ENCODE results near the gene HOGA1.
"Not testable (repeated sequence)": the region's sequence is repeated elsewhere in the genome, so short reads cannot be mapped to it uniquely, and the experiment has no call there.

Gene HOGA1

DNA sequence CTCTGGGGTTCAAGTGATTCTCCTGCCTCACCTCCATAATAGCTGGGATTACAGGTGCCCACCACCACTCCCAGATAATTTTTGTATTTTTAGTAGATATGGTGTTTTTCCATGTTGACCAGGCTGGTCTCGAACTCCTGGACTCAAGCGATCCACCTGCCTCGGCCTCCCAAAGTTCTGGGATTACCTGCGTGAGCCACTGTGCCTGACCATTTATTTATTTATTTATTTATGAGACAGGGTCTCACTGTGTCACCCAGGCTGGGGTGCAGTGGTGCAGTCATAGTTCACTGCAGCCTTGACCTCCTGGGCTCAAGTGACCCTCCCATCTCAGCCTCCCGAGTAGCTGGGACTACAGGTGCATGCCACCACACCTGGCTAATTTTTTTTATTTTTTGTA lies 29.9 kb upstream of the HOGA1 start:
- not testable (repeated sequence) for DNase-seq (ENCODE audit: low read depth, low spot score)

DNA sequence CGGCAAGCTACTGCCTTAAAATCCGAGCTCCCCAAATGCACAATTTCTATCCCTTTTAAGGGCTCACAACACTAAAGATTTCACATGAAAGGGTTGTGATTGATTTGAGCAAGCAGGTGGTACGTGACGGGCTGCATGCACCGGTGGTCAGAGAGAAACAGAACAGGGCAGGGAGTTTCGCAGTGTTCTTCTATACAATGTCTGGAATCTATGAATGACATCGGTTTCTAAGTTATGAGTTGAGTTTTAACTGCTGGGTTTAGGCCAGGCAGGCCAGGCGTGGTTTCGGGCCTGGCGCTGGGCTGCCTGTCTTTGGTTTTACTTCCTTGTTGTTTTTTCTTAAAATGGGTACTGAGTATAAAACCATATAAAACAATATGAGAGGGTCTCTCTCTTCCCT lies 28.6 kb upstream of the HOGA1 start:
- not testable (repeated sequence) for DNase-seq (ENCODE audit: low read depth, low spot score)

- not testable (repeated sequence) for DNase-seq (ENCODE audit: low read depth, low spot score)
Measured at GRCh38 chr10:97560731-97561381, 23.3 kb upstream of the HOGA1 start.

- not testable (repeated sequence) for DNase-seq (ENCODE audit: low read depth, low spot score)
Measured at GRCh38 chr10:97561386-97562077, 22.7 kb upstream of the HOGA1 start.

- not testable (repeated sequence) for DNase-seq (ENCODE audit: low read depth, low spot score)
Measured at GRCh38 chr10:97562329-97562728, 21.9 kb upstream of the HOGA1 start.

DNA sequence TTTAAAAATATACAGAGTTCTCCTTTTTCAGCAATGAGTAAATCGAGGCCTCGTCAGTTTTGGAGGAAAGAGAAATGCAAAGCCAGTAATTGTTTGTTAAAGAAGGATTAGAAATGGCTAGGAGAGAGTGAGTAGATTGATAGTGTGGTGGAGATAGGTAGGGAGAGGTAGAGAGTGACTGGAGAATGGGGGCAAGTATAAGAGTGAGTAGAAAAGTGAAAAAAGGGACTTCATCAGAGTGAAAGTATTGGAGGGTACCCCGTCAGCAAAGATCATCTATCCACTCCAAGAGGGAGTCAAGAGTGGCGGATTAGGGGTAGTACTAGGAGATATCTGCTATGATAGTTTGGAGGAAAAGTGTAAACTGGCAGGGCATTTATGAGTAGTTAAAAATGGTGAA lies 20.9 kb upstream of the HOGA1 start:
- DNase-seq (ENCODE audit: low read depth, low spot score) = no peak

DNA sequence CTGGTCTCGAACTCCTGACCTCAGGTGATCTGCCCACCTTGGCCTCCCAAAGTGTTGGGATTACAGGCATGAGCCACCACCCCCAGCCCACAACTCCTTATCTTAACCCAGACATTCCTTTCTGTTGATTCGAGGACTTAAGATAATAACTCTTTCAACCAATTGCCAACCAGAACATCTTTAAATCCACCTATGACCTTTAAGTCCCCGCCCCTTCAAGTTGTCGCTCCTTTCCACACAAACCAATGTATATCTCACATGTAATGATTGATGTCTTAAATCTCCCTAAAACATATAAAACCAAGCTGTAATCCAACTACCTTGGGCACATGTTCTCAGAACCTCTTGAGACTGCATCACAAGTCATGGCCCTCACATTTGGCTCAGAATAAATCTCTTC lies 19.4 kb upstream of the HOGA1 start:
- no peak for DNase-seq (ENCODE audit: low read depth, low spot score)

GRCh38 chr10:97566336-97566996 lies 17.7 kb upstream of the HOGA1 start:
- DNase-seq (ENCODE audit: low read depth, low spot score) = no peak

- DNase-seq (ENCODE audit: low read depth, low spot score) = no peak
Measured at GRCh38 chr10:97567891-97568290, 16.3 kb upstream of the HOGA1 start.

GRCh38 chr10:97570146-97570788 lies 13.9 kb upstream of the HOGA1 start:
- DNase-seq (ENCODE audit: low read depth, low spot score) = no peak

DNA sequence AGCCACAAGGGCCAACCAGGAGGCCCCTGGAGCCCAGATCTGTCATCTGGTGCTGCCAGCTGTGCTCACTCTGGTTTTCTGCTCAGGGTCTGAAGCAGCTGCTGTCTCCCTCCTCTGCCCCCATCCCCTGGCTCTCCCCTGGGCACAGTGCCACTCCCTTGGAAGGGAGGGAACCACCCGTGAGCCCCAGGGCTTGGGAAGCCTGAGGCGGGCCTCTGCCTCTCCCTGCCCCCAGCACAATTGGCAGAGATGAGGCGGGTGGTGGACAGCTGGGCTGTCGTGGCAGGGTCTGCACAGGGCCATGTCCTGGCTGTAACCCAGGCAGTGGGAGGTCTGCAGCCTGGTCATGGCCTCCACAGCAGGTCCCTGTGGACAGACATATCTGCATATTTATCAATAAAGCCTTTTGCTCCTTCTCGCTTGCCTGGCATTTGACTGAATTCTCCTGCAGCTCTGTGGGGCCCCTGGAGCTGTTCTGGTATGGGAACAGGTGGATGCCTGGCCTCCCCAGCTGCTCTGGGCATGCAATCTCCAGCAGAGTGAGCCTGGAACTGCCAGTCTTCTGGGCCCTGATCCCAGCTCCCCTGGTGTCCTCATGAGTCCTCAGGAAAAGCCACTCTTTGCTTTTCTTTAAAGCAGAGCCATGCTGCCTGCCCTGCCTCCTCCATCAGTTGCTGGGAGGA lies 13.3 kb upstream of the HOGA1 start:
- no peak for DNase-seq (ENCODE audit: low read depth, low spot score)

GRCh38 chr10:97571622-97572021 lies 12.6 kb upstream of the HOGA1 start:
- no peak for DNase-seq (ENCODE audit: low read depth, low spot score)

DNA sequence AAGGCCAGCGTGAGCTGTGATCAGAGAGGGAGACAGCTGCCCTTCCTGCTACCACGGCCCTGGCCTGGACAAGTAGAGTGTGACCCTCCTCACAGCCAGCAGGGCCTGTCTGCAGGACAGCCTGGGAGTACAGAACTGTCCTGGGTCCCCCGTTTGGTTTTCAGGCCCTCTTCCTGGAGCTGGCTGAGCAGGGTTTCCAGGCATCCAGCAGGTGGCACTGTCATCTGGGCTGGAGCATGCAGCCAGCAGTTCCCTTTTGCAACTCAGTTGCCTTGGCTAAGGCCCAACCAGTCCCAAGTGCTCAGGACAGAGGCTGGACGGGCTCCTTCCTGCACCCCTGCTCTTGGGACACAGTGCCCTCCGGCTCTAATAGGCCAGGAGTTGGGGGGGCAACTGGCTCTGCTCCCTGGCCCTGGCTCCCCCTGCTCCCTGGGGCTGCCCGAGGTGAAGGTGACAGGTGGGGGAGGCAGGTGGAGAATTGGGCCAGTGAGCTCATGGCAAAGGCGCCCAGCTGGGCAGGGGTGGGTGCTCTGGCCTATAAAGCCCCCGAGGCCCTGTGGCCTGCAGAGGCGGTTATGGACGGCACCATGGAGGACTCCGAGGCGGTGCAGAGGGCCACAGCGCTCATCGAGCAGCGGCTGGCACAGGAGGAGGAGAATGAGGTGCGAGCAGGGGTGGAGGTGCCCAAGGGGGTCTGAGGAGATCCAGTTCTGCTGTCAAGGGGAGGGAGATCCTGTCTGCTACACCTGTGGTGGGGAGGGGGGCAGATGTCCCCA lies 11.8 kb upstream of the HOGA1 start, which contains the start of gene ANKRD2:
Gene ANKRD2 (plus strand): TSS at position 566 of the 776 bp plus-strand sequence. CDS start 10 bp downstream, at position 576.
- DNase-seq (ENCODE audit: low read depth, low spot score) = peak; percentile 5

- DNase-seq (ENCODE audit: low read depth, low spot score) = no peak
Measured at GRCh38 chr10:97573021-97573420, 11.2 kb upstream of the HOGA1 start.

DNA sequence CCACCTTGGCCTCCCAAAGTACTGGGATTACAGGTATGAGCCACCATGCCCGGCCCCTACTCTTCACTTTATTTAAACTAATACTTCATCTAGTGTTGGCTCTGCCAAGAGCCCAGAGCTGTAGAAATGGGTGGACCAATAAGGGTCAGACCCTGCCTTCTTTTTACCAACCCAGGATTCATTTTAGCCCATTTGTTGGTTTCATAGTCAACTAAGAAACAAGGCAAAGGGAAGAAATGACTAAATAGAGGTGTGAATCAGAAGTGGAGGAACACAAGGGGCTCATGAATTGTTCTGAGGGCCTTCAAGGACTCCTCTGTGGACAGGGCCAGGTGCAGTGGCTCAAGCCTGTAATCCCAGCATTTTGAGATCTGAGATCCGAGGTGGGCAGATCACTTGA lies 10.5 kb upstream of the HOGA1 start:
- DNase-seq (ENCODE audit: low read depth, low spot score) = no peak

- DNase-seq (ENCODE audit: low read depth, low spot score) = no peak
Measured at GRCh38 chr10:97574374-97575126, 9.6 kb upstream of the HOGA1 start.

DNA sequence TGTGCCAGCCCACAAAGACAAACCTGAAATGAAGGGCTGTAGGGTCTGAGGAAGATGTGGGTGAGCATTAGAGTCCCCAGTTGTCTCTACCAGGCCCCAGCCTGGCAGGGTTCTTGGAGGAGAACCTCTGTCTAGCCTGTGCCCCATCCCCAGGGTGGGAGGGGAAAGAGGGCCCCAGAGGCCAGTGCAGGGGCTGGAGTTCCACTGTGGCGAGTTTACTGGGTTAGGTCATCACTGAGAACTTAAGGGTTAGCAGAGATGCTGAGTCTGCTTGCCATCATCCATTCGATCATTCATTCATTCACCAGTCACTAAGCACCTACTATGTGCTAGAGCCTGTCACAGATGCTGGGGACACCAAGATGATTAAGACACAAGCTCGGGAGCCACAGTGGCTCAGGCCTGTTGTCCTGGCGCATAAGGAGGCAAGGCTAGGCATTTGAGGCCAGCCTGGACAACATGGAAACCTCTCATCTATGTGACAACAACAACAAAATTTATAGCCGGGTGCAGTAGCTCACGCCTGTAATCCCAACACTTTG lies 9.0 kb upstream of the HOGA1 start:
- DNase-seq (ENCODE audit: low read depth, low spot score) = no peak

DNA sequence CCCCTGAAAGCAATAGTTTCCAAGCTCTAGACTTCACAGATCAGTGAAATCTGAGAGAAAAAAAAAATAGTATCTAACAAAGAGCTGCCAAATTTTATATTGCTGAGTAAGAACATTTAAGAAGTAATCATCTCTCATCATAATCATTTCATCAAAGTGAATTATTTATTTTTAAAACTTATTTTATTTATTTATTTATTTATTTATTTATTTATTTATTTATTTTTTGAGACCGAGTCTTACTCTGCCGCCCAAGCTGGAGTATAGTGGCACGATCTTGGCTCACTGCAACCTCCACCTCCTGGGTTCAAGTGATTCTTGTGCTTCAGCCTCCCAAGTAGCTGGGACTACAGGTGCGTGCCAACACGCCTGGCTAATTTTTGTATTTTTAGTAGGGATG lies 7.7 kb upstream of the HOGA1 start:
- not testable (repeated sequence) for DNase-seq (ENCODE audit: low read depth, low spot score)

GRCh38 chr10:97577701-97578100 lies 6.5 kb upstream of the HOGA1 start:
- DNase-seq (ENCODE audit: low read depth, low spot score) = no peak

Data from activated CD4-positive, CD25-positive, alpha-beta regulatory T cell treated with anti-CD3 and anti-CD28 coated beads, Interleukin-2, amount 50 U/mL, for 16 hours (primary cell).